CD14-positive monocyte (primary cell): ENCODE results near the gene CSMD2. TPM values are rescaled to one million over a fixed set of nuclear protein-coding genes. Genes with fewer than 3 reads are reported as not detected.
A peak's percentile ranks its signal among the peaks of the same experiment; 100 is the strongest.

Experiments used
- DNase-seq, 3 donors: peaks; one replicate each; pipeline ENCODE4 v3.0.0-alpha.2; 2011 to 2022
- H2AFZ ChIP-seq: 2 replicates; pipeline ENCODE4 v1.6.0; 2012; ENCODE audit warnings: mild to moderate bottlenecking, low read depth, low read length, inconsistent platforms; ENCODE audit not compliant: insufficient read depth, poor library complexity, severe bottlenecking
- H3K27ac ChIP-seq, 2 donors: 1 replicate in 1 of 2; 2 replicates in 1 of 2; pipeline ENCODE4 v1.5.1; 2012 to 2013; ENCODE audit warnings: low read length in 2 of 2, control low read depth in 1 of 2, inconsistent platforms in 1 of 2, low read depth in 1 of 2, mild to moderate bottlenecking in 1 of 2
- H3K27me3 ChIP-seq, 2 donors: one replicate each; pipeline versions ENCODE4 v1.6.0 to v1.6.1; 2011 to 2013; ENCODE audit warnings: low read length in 2 of 2; ENCODE audit not compliant: control insufficient read depth in 2 of 2, insufficient read depth in 2 of 2
- H3K36me3 ChIP-seq, 2 donors: replicated peaks in 1 of 2; 1 replicate in 1 of 2; 2 replicates in 1 of 2; pipeline versions ENCODE4 v1.5.1 to v1.6.1; 2012 to 2013; ENCODE audit warnings: low read length in 2 of 2, control low read depth in 1 of 2, inconsistent platforms in 1 of 2, mild to moderate bottlenecking in 1 of 2; ENCODE audit not compliant: insufficient read depth in 2 of 2, control insufficient read depth in 1 of 2
- H3K4me1 ChIP-seq, 2 donors: 1 replicate in 1 of 2; 2 replicates in 1 of 2; pipeline versions ENCODE4 v1.5.1 to v1.6.1; 2012 to 2013; ENCODE audit warnings: low read length in 2 of 2, control low read depth in 1 of 2, inconsistent platforms in 1 of 2, mild to moderate bottlenecking in 1 of 2, moderate library complexity in 1 of 2; ENCODE audit not compliant: insufficient read depth in 2 of 2, control insufficient read depth in 1 of 2
- H3K4me2 ChIP-seq: replicated peaks from 2 replicates; pipeline ENCODE3; 2012; ENCODE audit warnings: low read length, moderate library complexity, mild to moderate bottlenecking; ENCODE audit not compliant: poor library complexity, severe bottlenecking; ENCODE audit errors: extremely low read depth
- H3K4me3 ChIP-seq, 3 experiments: fragments of 200-600 bp in 1 of 3; sonication (generic) in 1 of 3; replicated peaks in 1 of 3; 1 replicate in 2 of 3; 2 replicates in 1 of 3; pipeline ENCODE4 v1.5.1; 2011 to 2013; ENCODE audit warnings: low read length in 3 of 3, mild to moderate bottlenecking in 3 of 3, control low read depth in 2 of 3, low read depth in 2 of 3, inconsistent platforms in 1 of 3, moderate library complexity in 1 of 3
- H3K79me2 ChIP-seq: 2 replicates; pipeline ENCODE4 v1.6.0; 2012; ENCODE audit warnings: mild to moderate bottlenecking, control low read depth, inconsistent platforms, low read length, moderate library complexity; ENCODE audit not compliant: insufficient read depth
- H3K9ac ChIP-seq: 2 replicates; pipeline ENCODE4 v1.6.0; 2017; ENCODE audit warnings: low read length, mild to moderate bottlenecking; ENCODE audit not compliant: insufficient read depth, poor library complexity, severe bottlenecking
- H3K9me3 ChIP-seq, 2 donors: replicated peaks in 1 of 2; 1 replicate in 1 of 2; 2 replicates in 1 of 2; pipeline versions ENCODE4 v1.5.1 to v1.6.1; 2012 to 2013; ENCODE audit warnings: low read length in 2 of 2, control low read depth in 1 of 2; ENCODE audit not compliant: control insufficient read depth in 1 of 2, insufficient read depth in 1 of 2
- H4K20me1 ChIP-seq: 2 replicates; pipeline ENCODE4 v1.6.0; 2012; ENCODE audit warnings: mild to moderate bottlenecking, low read length, control low read depth, moderate library complexity; ENCODE audit not compliant: insufficient read depth
- H3K27ac Mint-ChIP-seq, 7 donors: one replicate each; pipeline ENCODE4 v1.8.0; 2020; ENCODE audit warnings: mild to moderate bottlenecking in 7 of 7, mixed read lengths in 7 of 7, moderate library complexity in 6 of 7, inconsistent platforms in 2 of 7
- H3K27me3 Mint-ChIP-seq, 3 donors: one replicate each; pipeline ENCODE4 v1.8.0; 2021 to 2022; ENCODE audit warnings: low read depth in 3 of 3, mild to moderate bottlenecking in 3 of 3, mixed read lengths in 3 of 3, moderate library complexity in 3 of 3, inconsistent platforms in 1 of 3
- H3K36me3 Mint-ChIP-seq, 2 donors: one replicate each; pipeline ENCODE4 v1.8.0; 2020; ENCODE audit warnings: mixed read lengths in 2 of 2, inconsistent platforms in 1 of 2, mild to moderate bottlenecking in 1 of 2
- H3K4me1 Mint-ChIP-seq: one replicate; pipeline ENCODE4 v1.8.0; 2020; ENCODE audit warnings: mild to moderate bottlenecking, mixed read lengths
- H3K4me3 Mint-ChIP-seq, 2 donors: one replicate each; pipeline ENCODE4 v1.8.0; 2020; ENCODE audit warnings: mild to moderate bottlenecking in 2 of 2, mixed read lengths in 2 of 2, moderate library complexity in 1 of 2
- H3K9me3 Mint-ChIP-seq, 7 donors: one replicate each; pipeline ENCODE4 v1.8.0; 2020 to 2022; ENCODE audit warnings: mixed read lengths in 7 of 7, mild to moderate bottlenecking in 6 of 7, moderate library complexity in 6 of 7, inconsistent platforms in 2 of 7
- WGBS: methylation state at CpG from one replicate; pipeline ENCODE4 v1.1.5; 2013; ENCODE audit warnings: missing lambda C conversion rate; ENCODE audit not compliant: insufficient coverage; 5-methylcytosine and 5-hydroxymethylcytosine counted together
- intact Hi-C, 2 donors: fragments of 100-400 bp; cut with micrococcal nuclease; formaldehyde crosslinking; loops; one replicate each; pipeline versions ENCODE4 v1.15.0 to v1.15.1; 2023
- polyA plus RNA-seq, 3 donors: library from polyadenylated mRNA; depleted of rRNA in 1 of 3; unstranded in 2 of 3; stranded (reverse) in 1 of 3; fragments of 300-500 nt in 2 of 3; fragments of >200 nt in 1 of 3; fragmentation: Illumina TruSeq in 2 of 3; gene quantifications; 1 replicate in 2 of 3; 2 replicates in 1 of 3; pipeline ENCODE4 v1.2.3, GENCODE V29; 2012 to 2021
- TF ChIP-seq, protein P1 (sequence below): fragments of 200-600 bp; IDR thresholded peaks from one replicate; pipeline ENCODE4 v1.8.0; 2022; ENCODE audit warnings: antibody characterized with exemption, mild to moderate bottlenecking

CSMD2 gene
- polyA plus RNA-seq, 3 donors: 0.04 TPM; not detected in 2

DNA sequence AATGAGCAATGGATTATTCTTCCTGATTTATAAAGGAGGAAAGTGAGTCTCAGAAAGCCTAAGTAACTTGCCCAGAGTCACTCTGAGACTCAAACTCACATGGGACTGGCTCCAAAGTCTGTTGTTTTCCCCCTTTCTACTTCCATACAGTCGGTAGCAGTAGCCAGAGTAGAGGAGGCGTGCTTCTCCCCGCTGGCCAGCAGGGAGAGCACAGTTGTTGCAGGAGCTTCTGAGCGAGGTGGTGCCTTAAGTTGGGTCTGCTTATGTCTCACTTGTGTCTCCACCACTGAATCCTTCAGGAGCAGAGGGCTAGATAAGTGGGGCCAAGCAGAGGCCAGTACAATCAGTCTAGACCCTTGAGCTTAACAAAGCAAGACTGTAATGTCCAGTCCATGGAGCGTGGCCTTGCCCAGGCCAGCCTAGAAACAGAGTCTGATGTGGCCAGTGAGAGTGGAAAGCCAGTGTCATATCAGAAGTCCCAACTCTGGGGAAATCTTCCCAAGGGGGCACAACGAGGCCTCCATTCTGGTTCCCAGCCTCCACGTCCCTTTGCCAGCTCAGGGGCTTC, 510.7 kb downstream of the CSMD2 start:
- H3K4me1 Mint-ChIP-seq: peaks cover 12% of the 10 kb centered on the region
- Histone ChIP-seq H3K36me3 (no peaks in the 10 kb centered on the region), H3K4me2 (no peak overlapping the region), H2AFZ (no peak overlapping the region), H3K79me2 (no peaks in the 10 kb centered on the region), H3K27ac (no peak overlapping the region), H3K9me3 (no peaks in the 10 kb centered on the region), H4K20me1 (no peaks in the 10 kb centered on the region), H3K27me3 (no peaks in the 10 kb centered on the region), H3K4me1 (peaks cover 7 to 11% of the 10 kb centered on the region in 2 donors), H3K9ac (no peak overlapping the region), H3K4me3 (no peak overlapping the region)
- no peaks in the 10 kb centered on the region for H3K9me3 Mint-ChIP-seq
- 72% methylated on average over 4 of the region's 7 CpGs for WGBS
- peaks cover 2 to 5% (median 2%) of the 10 kb centered on the region in 3 donors for H3K27me3 Mint-ChIP-seq
- H3K36me3 Mint-ChIP-seq: no peaks in the 10 kb centered on the region
- TF ChIP-seq, protein P1, sequence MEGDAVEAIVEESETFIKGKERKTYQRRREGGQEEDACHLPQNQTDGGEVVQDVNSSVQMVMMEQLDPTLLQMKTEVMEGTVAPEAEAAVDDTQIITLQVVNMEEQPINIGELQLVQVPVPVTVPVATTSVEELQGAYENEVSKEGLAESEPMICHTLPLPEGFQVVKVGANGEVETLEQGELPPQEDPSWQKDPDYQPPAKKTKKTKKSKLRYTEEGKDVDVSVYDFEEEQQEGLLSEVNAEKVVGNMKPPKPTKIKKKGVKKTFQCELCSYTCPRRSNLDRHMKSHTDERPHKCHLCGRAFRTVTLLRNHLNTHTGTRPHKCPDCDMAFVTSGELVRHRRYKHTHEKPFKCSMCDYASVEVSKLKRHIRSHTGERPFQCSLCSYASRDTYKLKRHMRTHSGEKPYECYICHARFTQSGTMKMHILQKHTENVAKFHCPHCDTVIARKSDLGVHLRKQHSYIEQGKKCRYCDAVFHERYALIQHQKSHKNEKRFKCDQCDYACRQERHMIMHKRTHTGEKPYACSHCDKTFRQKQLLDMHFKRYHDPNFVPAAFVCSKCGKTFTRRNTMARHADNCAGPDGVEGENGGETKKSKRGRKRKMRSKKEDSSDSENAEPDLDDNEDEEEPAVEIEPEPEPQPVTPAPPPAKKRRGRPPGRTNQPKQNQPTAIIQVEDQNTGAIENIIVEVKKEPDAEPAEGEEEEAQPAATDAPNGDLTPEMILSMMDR: peak; percentile 22
- no peak for DNase-seq
- H3K4me3 Mint-ChIP-seq: no peak overlapping the region
- intact Hi-C loops: no loop called here
- H3K27ac Mint-ChIP-seq: no peak overlapping the region

GRCh38 chr1:33653226-33653625, 511.8 kb downstream of the CSMD2 start:
- Histone ChIP-seq H3K36me3 (no peaks in the 10 kb centered on the region), H3K27ac (no peak overlapping the region), H2AFZ (no peak overlapping the region), H3K9me3 (no peaks in the 10 kb centered on the region), H3K4me2 (no peak overlapping the region), H3K9ac (no peak overlapping the region), H3K4me1 (peaks cover 7 to 11% of the 10 kb centered on the region in 2 donors), H3K79me2 (no peaks in the 10 kb centered on the region), H4K20me1 (no peaks in the 10 kb centered on the region), H3K4me3 (no peak overlapping the region), H3K27me3 (no peaks in the 10 kb centered on the region)
- 96% methylated on average over 4 of the region's 12 CpGs for WGBS
- H3K4me1 Mint-ChIP-seq: peaks cover 12% of the 10 kb centered on the region
- H3K9me3 Mint-ChIP-seq: peaks cover 0 to 1% (median 0%) of the 10 kb centered on the region in 7 donors
- peaks cover 2 to 4% (median 3%) of the 10 kb centered on the region in 3 donors for H3K27me3 Mint-ChIP-seq
- peak overlapping the region in 1 of 7 donors; percentile 27 for H3K27ac Mint-ChIP-seq
- intact Hi-C loops: no loop called here
- TF ChIP-seq, protein P1: no peak
- H3K36me3 Mint-ChIP-seq: no peaks in the 10 kb centered on the region
- DNase-seq: no peak
- no peak overlapping the region for H3K4me3 Mint-ChIP-seq
